IMR-90 (cell line): ENCODE results near the gene TLR6. TPM values are rescaled to one million over a fixed set of nuclear protein-coding genes. Genes with fewer than 3 reads are reported as not detected.

Experiments used
- ATAC-seq: fragments of 200-7000 bp; cut with Tn5 transposase; 2 replicates; pipeline ENCODE4 v1.9.1; 2020; ENCODE audit warnings: low read depth, mild to moderate bottlenecking, moderate library complexity
- BruUV-seq: library from RNA; stranded (reverse); fragments of 400-500 nt; replicated peaks from 2 replicates; lab custom pipeline; 2021; lab: Mats Ljungman, UMichigan
- CTCF ChIA-PET: fragments of 300-600 bp; formaldehyde crosslinking; extraction: SDS; loops from one replicate; lab custom pipeline; 2021; ENCODE audit warnings: antibody characterized with exemption; lab: Yijun Ruan, JAX
- POLR2A ChIA-PET: fragments of 300-600 bp; sonication (Branson Sonifier 250); formaldehyde crosslinking; loops from one replicate; lab custom pipeline; 2022; ENCODE audit warnings: antibody characterized with exemption; ENCODE audit not compliant: unreplicated experiment; lab: Charles Lee
- DNase-seq: peaks from one replicate; pipeline ENCODE4 v3.0.0; 2013
- H2AFZ ChIP-seq: replicated peaks from 2 replicates; pipeline ENCODE3; 2013; ENCODE audit warnings: low read length, mild to moderate bottlenecking; ENCODE audit not compliant: poor library complexity
- H2AK5ac ChIP-seq: 2 replicates; pipeline ENCODE4 v1.6.1; 2013; ENCODE audit warnings: low read depth, low read length, inconsistent platforms
- H2AK9ac ChIP-seq: replicated peaks from 2 replicates; pipeline ENCODE3; 2013; ENCODE audit warnings: mild to moderate bottlenecking, low read depth, low read length, moderate library complexity; ENCODE audit not compliant: poor library complexity
- H2BK120ac ChIP-seq: 2 replicates; pipeline ENCODE4 v1.6.1; 2013; ENCODE audit warnings: low read depth, low read length, inconsistent platforms
- H2BK15ac ChIP-seq: 3 replicates; pipeline ENCODE4 v1.6.1; 2013; ENCODE audit warnings: low read depth, low read length, inconsistent platforms
- H2BK20ac ChIP-seq: 2 replicates; pipeline ENCODE4 v1.6.1; 2013; ENCODE audit warnings: low read depth, mild to moderate bottlenecking, inconsistent platforms, low read length, moderate library complexity
- H2BK5ac ChIP-seq: 2 replicates; pipeline ENCODE4 v1.6.1; 2013; ENCODE audit warnings: mild to moderate bottlenecking, low read depth, low read length, inconsistent platforms; ENCODE audit not compliant: poor library complexity, severe bottlenecking
- H3K14ac ChIP-seq: replicated peaks from 2 replicates; pipeline ENCODE4 v1.6.1; 2013; ENCODE audit warnings: low read depth, low read length, inconsistent platforms
- H3K18ac ChIP-seq: 2 replicates; pipeline ENCODE4 v1.6.1; 2013; ENCODE audit warnings: low read depth, low read length, control low read depth
- H3K23ac ChIP-seq: 2 replicates; pipeline ENCODE4 v1.6.1; 2013; ENCODE audit warnings: low read depth, low read length, inconsistent platforms
- H3K27ac ChIP-seq: 2 replicates; pipeline ENCODE4 v1.5.1; 2013; ENCODE audit warnings: mild to moderate bottlenecking, control low read depth, low read length; ENCODE audit not compliant: insufficient read depth
- H3K27me3 ChIP-seq: 2 replicates; pipeline ENCODE4 v1.6.1; 2013; ENCODE audit warnings: low read length; ENCODE audit not compliant: control insufficient read depth, insufficient read depth
- H3K36me3 ChIP-seq: 2 replicates; pipeline ENCODE4 v1.6.1; 2013; ENCODE audit warnings: low read length, mixed read lengths; ENCODE audit not compliant: control insufficient read depth, insufficient read depth
- H3K4ac ChIP-seq: 2 replicates; pipeline ENCODE4 v1.6.1; 2013; ENCODE audit warnings: low read depth, low read length, inconsistent platforms
- H3K4me1 ChIP-seq: 2 replicates; pipeline ENCODE4 v1.6.1; 2013; ENCODE audit warnings: low read length, mixed read lengths; ENCODE audit not compliant: control insufficient read depth, insufficient read depth
- H3K4me2 ChIP-seq: 2 replicates; pipeline ENCODE4 v1.6.1; 2013; ENCODE audit warnings: low read depth, mild to moderate bottlenecking, control low read depth, low read length, moderate library complexity
- H3K4me3 ChIP-seq: 2 replicates; pipeline ENCODE4 v1.5.1; 2013; ENCODE audit warnings: low read depth, mild to moderate bottlenecking, control low read depth, low read length, moderate library complexity; ENCODE audit not compliant: insufficient read depth
- H3K56ac ChIP-seq: 2 replicates; pipeline ENCODE4 v1.6.1; 2013; ENCODE audit warnings: low read length, inconsistent platforms; ENCODE audit not compliant: insufficient read depth; ENCODE audit errors: extremely low read depth
- H3K79me1 ChIP-seq, 2 experiments: 2 replicates each; pipeline ENCODE4 v1.6.1; 2013; ENCODE audit warnings: low read length in 2 of 2, inconsistent platforms in 1 of 2, low read depth in 1 of 2
- H3K9ac ChIP-seq: 2 replicates; pipeline ENCODE4 v1.6.1; 2013; ENCODE audit warnings: low read depth, low read length, control low read depth
- H3K9me1 ChIP-seq: 2 replicates; pipeline ENCODE4 v1.6.1; 2013; ENCODE audit warnings: low read length, inconsistent platforms; ENCODE audit not compliant: insufficient read depth
- H3K9me3 ChIP-seq: 2 replicates; pipeline ENCODE4 v1.6.1; 2013; ENCODE audit warnings: low read length; ENCODE audit not compliant: control insufficient read depth, insufficient read depth
- H4K20me1 ChIP-seq: 2 replicates; pipeline ENCODE4 v1.6.1; 2013; ENCODE audit warnings: low read length, inconsistent platforms; ENCODE audit not compliant: insufficient read depth
- H4K5ac ChIP-seq: 2 replicates; pipeline ENCODE4 v1.6.1; 2013; ENCODE audit warnings: mild to moderate bottlenecking, low read depth, low read length, control low read depth
- H4K8ac ChIP-seq, 2 experiments: 2 replicates each; pipeline ENCODE4 v1.6.1; 2013; ENCODE audit warnings: low read depth in 2 of 2, low read length in 2 of 2, control low read depth in 1 of 2, inconsistent platforms in 1 of 2
- H4K91ac ChIP-seq: 2 replicates; pipeline ENCODE4 v1.6.1; 2013; ENCODE audit warnings: low read depth, low read length, inconsistent platforms; ENCODE audit not compliant: insufficient read depth
- BHLHE40 ChIP-seq: fragments of 150-350 bp; IDR thresholded peaks from 2 replicates; pipeline ENCODE4 v1.6.1; 2016; ENCODE audit warnings: mild to moderate bottlenecking, low read depth, low read length
- CEBPB ChIP-seq: IDR thresholded peaks from 2 replicates; pipeline ENCODE4 v1.6.1; 2012; ENCODE audit warnings: low read depth, low read length, improper control_type of control experiment
- CTCF ChIP-seq: conservative IDR thresholded peaks from 2 replicates; pipeline ENCODE4 v1.5.1; 2012; ENCODE audit warnings: mild to moderate bottlenecking, low read depth, low read length, improper control_type of control experiment
- ELK1 ChIP-seq: fragments of 150-350 bp; IDR thresholded peaks from 2 replicates; pipeline ENCODE4 v1.6.1; 2016; ENCODE audit warnings: low read depth, mild to moderate bottlenecking, low read length, moderate library complexity, borderline replicate concordance
- MAFK ChIP-seq: IDR thresholded peaks from 2 replicates; pipeline ENCODE4 v1.6.1; 2012; ENCODE audit warnings: low read depth, low read length, improper control_type of control experiment
- MAZ ChIP-seq: IDR thresholded peaks from 2 replicates; pipeline ENCODE4 v1.6.1; 2012; ENCODE audit warnings: low read depth, mild to moderate bottlenecking, low read length, improper control_type of control experiment, moderate library complexity, borderline replicate concordance
- MXI1 ChIP-seq: IDR thresholded peaks from 2 replicates; pipeline ENCODE4 v1.6.1; 2012; ENCODE audit warnings: low read depth, mild to moderate bottlenecking, low read length, moderate library complexity, borderline replicate concordance
- NFE2L2 ChIP-seq: fragments of 150-350 bp; IDR thresholded peaks from 2 replicates; pipeline ENCODE4 v1.6.1; 2016; ENCODE audit warnings: low read depth, mild to moderate bottlenecking, low read length
- POLR2A ChIP-seq: IDR thresholded peaks from 2 replicates; pipeline ENCODE4 v1.6.1; 2012; ENCODE audit warnings: mild to moderate bottlenecking, low read depth, low read length
- RAD21 ChIP-seq: IDR thresholded peaks from 2 replicates; pipeline ENCODE4 v1.6.1; 2012; ENCODE audit warnings: low read length, improper control_type of control experiment
- RCOR1 ChIP-seq: IDR thresholded peaks from 2 replicates; pipeline ENCODE4 v1.6.1; 2012; ENCODE audit warnings: mild to moderate bottlenecking, low read length, improper control_type of control experiment; ENCODE audit not compliant: insufficient replicate concordance
- SMC3 ChIP-seq: fragments of 150-350 bp; IDR thresholded peaks from 2 replicates; pipeline ENCODE4 v1.6.1; 2016; ENCODE audit warnings: low read depth, mild to moderate bottlenecking, antibody characterized with exemption, low read length, moderate library complexity
- WGBS, 2 experiments: methylation state at CpG; one replicate each; pipeline versions ENCODE4 v1.1.5 to v1.1.7; 2013; ENCODE audit warnings: missing lambda C conversion rate in 2 of 2; ENCODE audit not compliant: insufficient read length in 1 of 2; ENCODE audit errors: extremely low coverage in 2 of 2; 5-methylcytosine and 5-hydroxymethylcytosine counted together
- dilution Hi-C: fragments of 300-500 bp; cut with HindIII; formaldehyde crosslinking; loops from one replicate; pipeline ENCODE4 v1.14.3; 2018; ENCODE audit warnings: low sequenced_read_pairs; ENCODE audit not compliant: unreplicated experiment
- in situ Hi-C: fragments of 300-500 bp; cut with MboI; formaldehyde crosslinking; loops from 3 replicates; pipeline ENCODE4 v1.14.3; 2019; ENCODE audit warnings: low sequenced_read_pairs, inconsistent platforms, mixed read lengths
- intact Hi-C: fragments of 100-400 bp; cut with micrococcal nuclease; formaldehyde crosslinking; loops from 2 replicates; pipeline ENCODE4 v1.10.0; 2022
- polyA plus RNA-seq, 3 experiments: library from polyadenylated mRNA; depleted of rRNA; stranded (reverse); fragments of >200 nt; gene quantifications; 2 replicates each; pipeline ENCODE4 v1.2.3, GENCODE V29; 2012; ENCODE audit warnings: low replicate concordance in 1 of 3
- total RNA-seq: library from RNA; depleted of rRNA; stranded (reverse); fragments of >200 nt; gene quantifications from 2 replicates; pipeline ENCODE4 v1.2.3, GENCODE V29; 2012

The TLR6 gene
- total and polyA plus RNA-seq, 2 of the 4 experiments (the other 2 are of a cell fraction): 1.4 to 3.9 TPM

GRCh38 chr4:38834570-38834969, 22.0 kb downstream of the TLR6 start:
- no peak overlapping the region for H2BK120ac ChIP-seq
- no peak overlapping the region for H2BK15ac ChIP-seq
- CTCF ChIA-PET: interaction anchor here (0.6 kb wide), 1 partner anchor 307 kb away, joined by 4 read pairs; no protein-coding TSS in a partner anchor
- no peak overlapping the region for H2BK20ac ChIP-seq
- peaks cover 10% of the 10 kb centered on the region for H3K9me3 ChIP-seq
- peaks cover 0 to 7% of the 10 kb centered on the region in 2 experiments; a peak in 1 of 4 replicates for H3K79me1 ChIP-seq
- BruUV-seq: no TSS peak
- H4K8ac ChIP-seq: no peak overlapping the region
- H3K27me3 ChIP-seq: no peaks in the 10 kb centered on the region
- H3K56ac ChIP-seq: no peak overlapping the region
- H3K4me1 ChIP-seq: peaks cover 16% of the 10 kb centered on the region; the same call in 1 of the 2 replicates
- H2AK9ac ChIP-seq: no peak overlapping the region
- no peak overlapping the region for H2AK5ac ChIP-seq
- dilution Hi-C loops: no loop called here
- H2BK5ac ChIP-seq: no peak overlapping the region
- POLR2A ChIA-PET: no interaction called here
- H4K91ac ChIP-seq: no peak overlapping the region
- H4K5ac ChIP-seq: no peak overlapping the region
- H2AFZ ChIP-seq: no peak overlapping the region
- H4K20me1 ChIP-seq: no peaks in the 10 kb centered on the region
- no peak overlapping the region for H3K27ac ChIP-seq
- H3K9me1 ChIP-seq: peaks cover 9% of the 10 kb centered on the region
- H3K4ac ChIP-seq: no peak overlapping the region
- no peak overlapping the region for H3K14ac ChIP-seq
- no peak for DNase-seq
- H3K36me3 ChIP-seq: no peaks in the 10 kb centered on the region
- H3K4me2 ChIP-seq: no peak overlapping the region
- H3K9ac ChIP-seq: no peak overlapping the region
- no peak overlapping the region for H3K23ac ChIP-seq
- no peak for ATAC-seq
- intact Hi-C loops: no loop called here
- H3K18ac ChIP-seq: no peak overlapping the region
- no peak for TF ChIP-seq CTCF
- TF ChIP-seq RCOR1: no peak
- no peak for TF ChIP-seq MXI1
- TF ChIP-seq MAFK: no peak
- TF ChIP-seq SMC3: no peak
- no peak for TF ChIP-seq CEBPB
- no peak for TF ChIP-seq BHLHE40
- no peak for TF ChIP-seq POLR2A
- TF ChIP-seq NFE2L2: no peak
- TF ChIP-seq MAZ: no peak
- TF ChIP-seq RAD21: no peak
- no peak for TF ChIP-seq ELK1
- no CpG with 5 or more reads among the region's 4 CpGs for WGBS, 2 experiments
- in situ Hi-C loops: no loop called here
- no peak overlapping the region for H3K4me3 ChIP-seq
